Activated CD8-positive, alpha-beta memory T cell treated with anti-CD3 and anti-CD28 coated beads, Interleukin-2, amount 50 U/mL, for 48 hours (primary cell): ENCODE data around the gene IL1RAPL2.
"Not testable (repeated sequence)": the region's sequence is repeated elsewhere in the genome, so short reads cannot be mapped to it uniquely, and the experiment has no call there.

ENCODE experiments used
- DNase-seq: peaks from one replicate; pipeline ENCODE4 v3.0.0-alpha.2; 2020

Gene IL1RAPL2

GRCh38 chrX:105725228-105725627 lies 1159.2 kb downstream of the IL1RAPL2 start:
- no peak for DNase-seq

- DNase-seq: no peak
Measured at GRCh38 chrX:105738162-105738561, 1172.2 kb downstream of the IL1RAPL2 start.

- DNase-seq: no peak
Measured at GRCh38 chrX:105744291-105744690, 1178.3 kb downstream of the IL1RAPL2 start.

- no peak for DNase-seq
Measured at GRCh38 chrX:105744946-105745345, 1178.9 kb downstream of the IL1RAPL2 start.

GRCh38 chrX:105745863-105746262 lies 1179.9 kb downstream of the IL1RAPL2 start:
- no peak for DNase-seq

- no peak for DNase-seq
Measured at GRCh38 chrX:105752338-105752956, 1186.4 kb downstream of the IL1RAPL2 start.

GRCh38 chrX:105753411-105753810 lies 1187.4 kb downstream of the IL1RAPL2 start:
- no peak for DNase-seq

GRCh38 chrX:105754286-105754964 lies 1188.4 kb downstream of the IL1RAPL2 start:
- no peak for DNase-seq

- DNase-seq: no peak
Measured at GRCh38 chrX:105755109-105755508, 1189.1 kb downstream of the IL1RAPL2 start.

GRCh38 chrX:105758754-105759153 lies 1192.8 kb downstream of the IL1RAPL2 start:
- no peak for DNase-seq

GRCh38 chrX:105759598-105759997 lies 1193.6 kb downstream of the IL1RAPL2 start:
- no peak for DNase-seq

- DNase-seq: no peak
Measured at GRCh38 chrX:105765691-105766090, 1199.7 kb downstream of the IL1RAPL2 start.

GRCh38 chrX:105773801-105774200 lies 1207.8 kb downstream of the IL1RAPL2 start:
- DNase-seq: no peak

GRCh38 chrX:105775679-105776078 lies 1209.7 kb downstream of the IL1RAPL2 start:
- no peak for DNase-seq

- DNase-seq: no peak
Measured at GRCh38 chrX:105781804-105782203, 1215.8 kb downstream of the IL1RAPL2 start.

- not testable (repeated sequence) for DNase-seq
Measured at GRCh38 chrX:105796877-105797276, 1230.9 kb downstream of the IL1RAPL2 start.

- no peak for DNase-seq
Measured at GRCh38 chrX:105803891-105804290, 1237.9 kb downstream of the IL1RAPL2 start.

- not testable (repeated sequence) for DNase-seq
Measured at GRCh38 chrX:105805655-105806054, 1239.7 kb downstream of the IL1RAPL2 start.

- no peak for DNase-seq
Measured at GRCh38 chrX:105816517-105816916, 1250.5 kb downstream of the IL1RAPL2 start.
